Calu3 (cell line): ENCODE data around the gene ZBTB4. TPM values are rescaled to one million over a fixed set of nuclear protein-coding genes. Genes with fewer than 3 reads are reported as not detected.

ENCODE experiments used
- BruUV-seq: library from RNA; stranded (reverse); fragments of 400-500 nt; replicated peaks from 2 replicates; lab custom pipeline; 2021; lab: Mats Ljungman, UMichigan
- CTCF ChIA-PET: fragments of 300-600 bp; sonication (Branson Sonifier 250); formaldehyde crosslinking; loops from one replicate; lab custom pipeline; 2022; ENCODE audit warnings: antibody characterized with exemption; lab: Charles Lee
- DNase-seq: peaks from one replicate; pipeline ENCODE4 v3.0.0; 2022
- H3K27ac Mint-ChIP-seq: one replicate; pipeline ENCODE4 v1.8.0; 2022; ENCODE audit warnings: mixed read lengths; ENCODE audit not compliant: unreplicated experiment
- H3K27me3 Mint-ChIP-seq: one replicate; pipeline ENCODE4 v1.8.0; 2022; ENCODE audit warnings: mixed read lengths; ENCODE audit not compliant: unreplicated experiment
- H3K36me3 Mint-ChIP-seq: one replicate; pipeline ENCODE4 v1.8.0; 2022; ENCODE audit warnings: mild to moderate bottlenecking, moderate library complexity, mixed read lengths; ENCODE audit not compliant: insufficient read depth, unreplicated experiment
- H3K4me1 Mint-ChIP-seq: one replicate; pipeline ENCODE4 v1.8.0; 2022; ENCODE audit warnings: mild to moderate bottlenecking, low read depth, mixed read lengths; ENCODE audit not compliant: unreplicated experiment
- H3K4me3 Mint-ChIP-seq: one replicate; pipeline ENCODE4 v1.8.0; 2022; ENCODE audit warnings: mild to moderate bottlenecking, low read depth, moderate library complexity, mixed read lengths; ENCODE audit not compliant: unreplicated experiment
- H3K9me3 Mint-ChIP-seq: one replicate; pipeline ENCODE4 v1.8.0; 2022; ENCODE audit warnings: low read depth, mixed read lengths; ENCODE audit not compliant: unreplicated experiment
- intact Hi-C: fragments of 100-400 bp; cut with micrococcal nuclease; formaldehyde crosslinking; loops from one replicate; pipeline ENCODE4 v1.10.0; 2022; ENCODE audit not compliant: unreplicated experiment
- total RNA-seq: library from RNA; stranded (reverse); gene quantifications from 2 replicates; pipeline ENCODE4 v1.2.3, GENCODE V29; 2022
- TF ChIP-seq, protein P1 (sequence below): fragments of 200-600 bp; IDR thresholded peaks from one replicate; pipeline ENCODE4 v1.8.0; 2022; ENCODE audit warnings: antibody characterized with exemption; ENCODE audit not compliant: unreplicated experiment

Gene ZBTB4
- total RNA-seq, 1 experiment from 2014 or later = 27.2 TPM

DNA sequence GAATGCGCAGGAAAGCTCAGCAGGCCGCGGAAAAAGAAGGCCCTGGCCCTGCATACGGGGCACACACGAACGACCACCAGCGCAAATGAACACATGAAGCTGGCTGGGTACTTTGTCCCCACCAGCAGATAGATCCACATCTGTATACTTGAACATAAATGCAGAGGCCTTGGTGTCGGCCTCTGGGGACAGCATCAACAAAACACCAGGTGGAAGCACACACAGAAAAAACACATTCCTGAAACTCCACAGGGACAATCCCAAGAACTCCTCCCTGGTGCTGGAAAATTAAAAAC lies 606 bp upstream of the ZBTB4 start:
- CTCF ChIA-PET = interaction anchor here (1.4 kb wide), 1 partner anchor 124 kb away, joined by 3 read pairs; no protein-coding TSS in a partner anchor
- H3K4me1 Mint-ChIP-seq = peaks cover 47% of the 10 kb centered on the region
- no TSS peak for BruUV-seq
- TF ChIP-seq, protein P1, sequence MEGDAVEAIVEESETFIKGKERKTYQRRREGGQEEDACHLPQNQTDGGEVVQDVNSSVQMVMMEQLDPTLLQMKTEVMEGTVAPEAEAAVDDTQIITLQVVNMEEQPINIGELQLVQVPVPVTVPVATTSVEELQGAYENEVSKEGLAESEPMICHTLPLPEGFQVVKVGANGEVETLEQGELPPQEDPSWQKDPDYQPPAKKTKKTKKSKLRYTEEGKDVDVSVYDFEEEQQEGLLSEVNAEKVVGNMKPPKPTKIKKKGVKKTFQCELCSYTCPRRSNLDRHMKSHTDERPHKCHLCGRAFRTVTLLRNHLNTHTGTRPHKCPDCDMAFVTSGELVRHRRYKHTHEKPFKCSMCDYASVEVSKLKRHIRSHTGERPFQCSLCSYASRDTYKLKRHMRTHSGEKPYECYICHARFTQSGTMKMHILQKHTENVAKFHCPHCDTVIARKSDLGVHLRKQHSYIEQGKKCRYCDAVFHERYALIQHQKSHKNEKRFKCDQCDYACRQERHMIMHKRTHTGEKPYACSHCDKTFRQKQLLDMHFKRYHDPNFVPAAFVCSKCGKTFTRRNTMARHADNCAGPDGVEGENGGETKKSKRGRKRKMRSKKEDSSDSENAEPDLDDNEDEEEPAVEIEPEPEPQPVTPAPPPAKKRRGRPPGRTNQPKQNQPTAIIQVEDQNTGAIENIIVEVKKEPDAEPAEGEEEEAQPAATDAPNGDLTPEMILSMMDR = no peak
- no peaks in the 10 kb centered on the region for H3K27me3 Mint-ChIP-seq
- peak overlapping the region; percentile 74 for H3K4me3 Mint-ChIP-seq
- no peak for DNase-seq
- peaks cover 3% of the 10 kb centered on the region for H3K9me3 Mint-ChIP-seq
- intact Hi-C loops = no loop called here
- H3K36me3 Mint-ChIP-seq = peaks cover 61% of the 10 kb centered on the region
- H3K27ac Mint-ChIP-seq = peak overlapping the region; percentile 76

DNA sequence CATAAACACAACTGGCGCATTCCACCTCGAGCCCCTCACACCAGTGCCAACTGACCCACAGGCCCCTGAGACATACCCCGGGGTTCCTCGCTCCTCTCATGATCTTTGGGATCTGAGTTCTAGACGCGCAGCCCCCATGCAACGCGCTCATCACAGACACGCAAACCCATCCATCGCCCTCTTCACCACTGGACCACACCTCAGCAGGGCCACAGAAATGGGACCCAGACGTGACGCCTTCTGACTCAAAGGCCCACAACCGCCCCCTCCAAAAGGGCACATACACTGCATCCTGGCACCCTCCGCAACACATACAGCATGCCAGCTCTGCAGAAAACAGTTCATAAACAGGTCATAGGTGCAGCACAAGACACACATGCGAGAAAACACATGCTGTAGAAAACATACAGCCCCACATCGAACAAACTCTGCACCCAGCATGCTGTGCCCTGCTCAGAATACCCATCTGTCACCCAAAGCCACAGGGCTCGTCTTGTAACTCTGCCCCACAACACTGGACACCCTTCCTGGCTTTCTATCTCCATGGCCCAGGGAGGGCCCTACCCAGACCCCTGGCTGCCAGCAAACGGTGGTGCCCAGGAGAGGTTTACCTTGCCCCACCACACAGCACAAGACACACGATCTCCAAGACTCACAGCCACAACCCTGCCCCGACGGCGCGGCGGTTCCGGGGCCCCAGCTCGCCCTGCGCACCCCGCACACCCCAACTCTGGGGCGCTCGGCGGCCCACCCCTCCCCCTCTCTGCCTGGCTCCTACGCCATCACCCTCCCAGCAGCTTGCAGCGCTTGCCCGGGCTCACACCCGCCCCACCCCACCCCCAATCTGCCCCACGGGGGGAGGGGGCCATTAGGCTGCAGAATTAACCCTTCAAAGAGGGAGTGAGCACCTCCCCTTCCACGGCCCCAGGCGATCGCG lies 887 bp downstream of the ZBTB4 start:
- H3K4me3 Mint-ChIP-seq = peak overlapping the region; percentile 74
- intact Hi-C loops = loop anchor here (5.0 kb wide), 1 partner anchor 41 kb away; the partner anchor contains the start of genes FGF11 and TMEM102
- DNase-seq = peak; percentile 35
- peaks cover 46% of the 10 kb centered on the region for H3K36me3 Mint-ChIP-seq
- TF ChIP-seq, protein P1 = no peak
- peaks cover 47% of the 10 kb centered on the region for H3K4me1 Mint-ChIP-seq
- CTCF ChIA-PET = interaction anchor here (0.5 to 1.3 kb wide), 4 partner anchors 37 to 82 kb away, joined by 3 to 5 read pairs (median 3); no protein-coding TSS in a partner anchor
- no peaks in the 10 kb centered on the region for H3K27me3 Mint-ChIP-seq
- BruUV-seq = no TSS peak
- H3K9me3 Mint-ChIP-seq = peaks cover 3% of the 10 kb centered on the region
- H3K27ac Mint-ChIP-seq = peak overlapping the region; percentile 48

DNA sequence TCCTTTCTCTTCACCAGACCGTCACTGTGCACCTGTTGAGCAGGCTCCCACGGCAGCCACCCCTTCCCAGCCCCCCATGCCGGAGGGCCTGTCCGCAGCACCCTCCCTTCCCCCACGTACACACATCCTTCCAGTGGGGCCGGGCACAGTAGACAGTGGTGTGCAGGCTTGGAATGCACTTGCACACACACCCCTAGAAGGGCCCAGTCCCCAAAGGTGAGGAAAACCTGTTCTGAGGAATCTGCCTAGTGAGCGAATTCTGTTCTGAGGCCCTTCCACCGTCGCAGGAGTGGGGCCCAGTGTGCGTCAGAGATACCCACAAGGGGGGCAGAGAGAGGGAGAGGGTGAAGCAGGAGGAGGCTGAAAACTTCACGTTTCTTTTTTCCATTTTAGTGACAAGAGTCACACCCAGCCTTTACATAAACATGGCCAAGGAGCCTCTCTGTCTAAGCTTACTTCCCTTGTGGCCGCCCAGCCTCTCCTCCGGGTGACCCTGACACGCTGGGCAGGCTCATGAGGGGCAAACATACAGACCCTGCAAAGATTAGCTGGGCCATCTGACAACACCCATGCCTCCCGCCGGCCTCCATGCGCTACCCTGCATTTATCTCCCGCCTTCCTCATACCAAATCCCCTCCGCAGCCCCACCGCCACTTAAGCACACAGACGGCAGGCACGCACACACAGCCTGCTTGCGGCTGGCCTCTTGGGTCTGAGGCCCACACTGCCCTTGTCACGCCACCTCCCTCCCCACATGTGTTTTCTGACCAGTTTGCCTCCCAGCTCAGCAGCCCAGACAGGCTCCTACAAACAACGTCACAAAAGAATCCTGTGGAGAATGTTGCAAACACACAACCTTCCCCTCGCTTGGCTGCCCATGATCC lies 1.8 kb downstream of the ZBTB4 start:
- Mint-ChIP-seq H3K36me3 (peaks cover 37% of the 10 kb centered on the region), H3K4me1 (peaks cover 40% of the 10 kb centered on the region), H3K27ac (peak overlapping the region; percentile 48), H3K4me3 (peak overlapping the region; percentile 74), H3K27me3 (no peaks in the 10 kb centered on the region), H3K9me3 (peaks cover 3% of the 10 kb centered on the region)
- intact Hi-C loops = loop anchor here (5.0 kb wide), 1 partner anchor 40 kb away; the partner anchor contains the start of genes FGF11 and TMEM102
- BruUV-seq = no TSS peak
- peak; percentile 26 for DNase-seq
- CTCF ChIA-PET = interaction anchor here (0.5 to 0.9 kb wide), 2 partner anchors 36 to 41 kb away, joined by 3 read pairs; no protein-coding TSS in a partner anchor
- TF ChIP-seq, protein P1 = no peak

DNA sequence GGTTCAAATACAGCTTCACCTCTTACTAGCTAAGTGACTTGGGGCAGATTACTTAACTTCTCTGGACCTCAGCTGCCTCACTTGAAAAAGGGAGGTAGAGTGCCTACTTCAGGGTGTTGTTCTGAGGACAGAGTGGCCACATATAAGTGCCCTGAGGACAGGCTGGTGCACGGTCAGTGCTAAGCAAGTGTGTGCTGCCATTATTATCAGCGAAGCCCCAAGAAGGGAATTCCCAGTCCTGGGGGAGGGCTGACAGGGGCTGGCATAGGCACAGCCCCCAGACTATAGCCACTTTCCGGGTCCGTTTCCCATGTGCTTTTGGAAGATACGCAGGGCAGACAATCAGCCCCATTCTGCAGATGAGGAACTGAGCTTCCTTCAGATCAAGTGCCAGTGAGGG lies 2.5 kb downstream of the ZBTB4 start:
- Mint-ChIP-seq H3K4me3 (peak overlapping the region; percentile 74), H3K4me1 (peaks cover 34% of the 10 kb centered on the region)

More for the DNA sequence above, 2.5 kb downstream of the ZBTB4 start:
- DNase-seq = no peak
- Mint-ChIP-seq H3K9me3 (peaks cover 3% of the 10 kb centered on the region), H3K27ac (no peak overlapping the region), H3K36me3 (peaks cover 35% of the 10 kb centered on the region), H3K27me3 (no peaks in the 10 kb centered on the region)
- TSS peak; percentile 22 for BruUV-seq
- intact Hi-C loops = loop anchor here (5.0 kb wide), 1 partner anchor 40 kb away; the partner anchor contains the start of genes FGF11 and TMEM102
- CTCF ChIA-PET = interaction anchor here (1.0 kb wide), 1 partner anchor 40 kb away, joined by 3 read pairs; no protein-coding TSS in a partner anchor
- TF ChIP-seq, protein P1 = no peak
